Stimulated activated CD4-positive, alpha-beta T cell treated with anti-CD3 and anti-CD28 coated beads, Interleukin-12 subunit alpha, Interleukin-12 subunit beta, amount 100 ng/mL, for 48 hours (primary cell): ENCODE measurements around the gene QDPR.
A peak's percentile ranks its signal among the peaks of the same experiment; 100 is the strongest.
"Not testable (repeated sequence)": the region's sequence is repeated elsewhere in the genome, so short reads cannot be mapped to it uniquely, and the experiment has no call there.

Experiments
- DNase-seq, 3 donors: peaks; one replicate each; pipeline ENCODE4 v3.0.0-alpha.2; 2020; ENCODE audit warnings: low read depth in 2 of 3, low spot score in 1 of 3

Gene QDPR

GRCh38 chr4:17511950-17512795, at the start of gene QDPR:
Gene QDPR (minus strand): TSS chr4:17512090. CDS start chr4:17512054, 36 bp downstream.
- peak; percentile 63 to 77 (median 65) for DNase-seq

GRCh38 chr4:17561195-17561909, 49.5 kb upstream of the QDPR start:
- no peak for DNase-seq

- no peak for DNase-seq
Measured at GRCh38 chr4:17560065-17560673, 48.3 kb upstream of the QDPR start.

GRCh38 chr4:17559709-17560048, 47.8 kb upstream of the QDPR start:
- no peak for DNase-seq

GRCh38 chr4:17558941-17559708, 47.2 kb upstream of the QDPR start:
- no peak for DNase-seq

GRCh38 chr4:17557880-17558279, 46.0 kb upstream of the QDPR start:
- no peak for DNase-seq

- no peak for DNase-seq
Measured at GRCh38 chr4:17556498-17556897, 44.6 kb upstream of the QDPR start.

GRCh38 chr4:17554568-17554967, 42.7 kb upstream of the QDPR start:
- no peak for DNase-seq

GRCh38 chr4:17552427-17552826, 40.5 kb upstream of the QDPR start:
- DNase-seq: no peak

- DNase-seq: no peak
Measured at GRCh38 chr4:17550549-17550948, 38.7 kb upstream of the QDPR start.

- DNase-seq: no peak
Measured at GRCh38 chr4:17546678-17547077, 34.8 kb upstream of the QDPR start.

GRCh38 chr4:17546222-17546621, 34.3 kb upstream of the QDPR start:
- no peak for DNase-seq

GRCh38 chr4:17545374-17546140, 33.7 kb upstream of the QDPR start:
- DNase-seq: no peak

- DNase-seq: no peak
Measured at GRCh38 chr4:17544831-17545234, 32.9 kb upstream of the QDPR start.

- DNase-seq: no peak
Measured at GRCh38 chr4:17544205-17544604, 32.3 kb upstream of the QDPR start.

GRCh38 chr4:17537060-17537459, 25.2 kb upstream of the QDPR start:
- DNase-seq: not testable (repeated sequence)

- no peak for DNase-seq
Measured at GRCh38 chr4:17535906-17536305, 24.0 kb upstream of the QDPR start.

- DNase-seq: no peak
Measured at GRCh38 chr4:17535242-17535641, 23.4 kb upstream of the QDPR start.

GRCh38 chr4:17534705-17535104, 22.8 kb upstream of the QDPR start:
- DNase-seq: no peak

- no peak for DNase-seq
Measured at GRCh38 chr4:17531538-17532285, 19.8 kb upstream of the QDPR start.
